AG20443 (cell line): ENCODE results near the gene CACNA2D3.
"Not testable (repeated sequence)": the region's sequence is repeated elsewhere in the genome, so short reads cannot be mapped to it uniquely, and the experiment has no call there.

Experiments used
- DNase-seq: peaks from one replicate; pipeline ENCODE4 v3.0.0; 2012; ENCODE audit warnings: low spot score, mixed read lengths

The CACNA2D3 gene

GRCh38 chr3:54574906-54575617, 452.7 kb downstream of the CACNA2D3 start:
- DNase-seq, result no peak

GRCh38 chr3:54575618-54575960, 453.2 kb downstream of the CACNA2D3 start:
- DNase-seq, result no peak

GRCh38 chr3:54577313-54577712, 455.0 kb downstream of the CACNA2D3 start:
- no peak for DNase-seq

GRCh38 chr3:54578417-54578816, 456.1 kb downstream of the CACNA2D3 start:
- DNase-seq, result peak; percentile 42

GRCh38 chr3:54580453-54580852, 458.1 kb downstream of the CACNA2D3 start:
- no peak for DNase-seq

- DNase-seq, result no peak
Measured at GRCh38 chr3:54582424-54582823, 460.1 kb downstream of the CACNA2D3 start.

- no peak for DNase-seq
Measured at GRCh38 chr3:54591157-54591556, 468.8 kb downstream of the CACNA2D3 start.

- DNase-seq, result no peak
Measured at GRCh38 chr3:54593653-54594052, 471.3 kb downstream of the CACNA2D3 start.

- DNase-seq, result no peak
Measured at GRCh38 chr3:54596087-54596486, 473.7 kb downstream of the CACNA2D3 start.

- DNase-seq, result no peak
Measured at GRCh38 chr3:54599716-54600115, 477.4 kb downstream of the CACNA2D3 start.

- DNase-seq, result no peak
Measured at GRCh38 chr3:54600441-54601204, 478.3 kb downstream of the CACNA2D3 start.

- no peak for DNase-seq
Measured at GRCh38 chr3:54604495-54604894, 482.1 kb downstream of the CACNA2D3 start.

GRCh38 chr3:54608041-54608440, 485.7 kb downstream of the CACNA2D3 start:
- DNase-seq, result no peak

GRCh38 chr3:54619053-54619452, 496.7 kb downstream of the CACNA2D3 start:
- DNase-seq, result no peak

- DNase-seq, result no peak
Measured at GRCh38 chr3:54619531-54619930, 497.2 kb downstream of the CACNA2D3 start.

GRCh38 chr3:54621184-54621583, 498.8 kb downstream of the CACNA2D3 start:
- DNase-seq, result no peak

- no peak for DNase-seq
Measured at GRCh38 chr3:54622678-54623077, 500.3 kb downstream of the CACNA2D3 start.

GRCh38 chr3:54625805-54626787, 503.7 kb downstream of the CACNA2D3 start:
- DNase-seq, result no peak

GRCh38 chr3:54628888-54629441, 506.6 kb downstream of the CACNA2D3 start:
- DNase-seq, result no peak

GRCh38 chr3:54630101-54630623, 507.8 kb downstream of the CACNA2D3 start:
- DNase-seq, result no peak

- not testable (repeated sequence) for DNase-seq
Measured at GRCh38 chr3:54631001-54631400, 508.6 kb downstream of the CACNA2D3 start.
